Activated T-cell treated with anti-CD3 and anti-CD28 coated beads, Interleukin-2, amount 50 U/mL, for 1 hour (primary cell): ENCODE measurements around the gene SP6.
A peak's percentile ranks its signal among the peaks of the same experiment; 100 is the strongest.

Experiments used
- DNase-seq: peaks from one replicate; pipeline ENCODE4 v3.0.0-alpha.2; 2020

SP6 gene

DNA sequence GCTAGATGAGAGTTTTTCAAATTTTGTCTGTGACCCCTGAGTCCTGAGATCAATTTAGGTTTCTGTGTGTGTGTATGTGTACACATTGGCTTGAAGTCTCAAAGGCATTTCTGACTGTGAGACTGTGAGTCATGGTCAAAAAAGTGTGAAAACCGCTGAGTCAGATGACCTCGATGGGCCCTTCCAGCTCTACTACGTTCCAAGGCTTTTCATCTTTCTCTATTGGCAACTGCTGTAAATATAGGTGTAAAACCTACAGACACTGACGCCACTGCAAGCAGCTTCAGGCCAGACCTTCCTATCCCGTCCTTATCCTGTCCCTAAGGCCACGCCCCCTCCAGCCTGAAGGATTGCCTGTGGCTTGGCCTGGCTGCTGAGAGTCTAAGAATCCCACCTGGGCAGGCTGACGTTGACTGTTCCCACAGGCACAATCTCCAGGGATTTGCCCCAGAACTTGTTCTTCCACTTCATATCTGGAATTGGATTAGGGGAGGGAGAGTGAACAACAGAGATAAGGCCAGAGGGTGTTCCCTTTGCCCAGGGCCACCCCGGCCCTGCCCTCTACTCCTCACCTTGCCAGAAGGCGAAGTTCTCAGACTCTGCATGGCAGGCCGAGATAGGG, 40.7 kb downstream of the SP6 start:
- DNase-seq: no peak

DNA sequence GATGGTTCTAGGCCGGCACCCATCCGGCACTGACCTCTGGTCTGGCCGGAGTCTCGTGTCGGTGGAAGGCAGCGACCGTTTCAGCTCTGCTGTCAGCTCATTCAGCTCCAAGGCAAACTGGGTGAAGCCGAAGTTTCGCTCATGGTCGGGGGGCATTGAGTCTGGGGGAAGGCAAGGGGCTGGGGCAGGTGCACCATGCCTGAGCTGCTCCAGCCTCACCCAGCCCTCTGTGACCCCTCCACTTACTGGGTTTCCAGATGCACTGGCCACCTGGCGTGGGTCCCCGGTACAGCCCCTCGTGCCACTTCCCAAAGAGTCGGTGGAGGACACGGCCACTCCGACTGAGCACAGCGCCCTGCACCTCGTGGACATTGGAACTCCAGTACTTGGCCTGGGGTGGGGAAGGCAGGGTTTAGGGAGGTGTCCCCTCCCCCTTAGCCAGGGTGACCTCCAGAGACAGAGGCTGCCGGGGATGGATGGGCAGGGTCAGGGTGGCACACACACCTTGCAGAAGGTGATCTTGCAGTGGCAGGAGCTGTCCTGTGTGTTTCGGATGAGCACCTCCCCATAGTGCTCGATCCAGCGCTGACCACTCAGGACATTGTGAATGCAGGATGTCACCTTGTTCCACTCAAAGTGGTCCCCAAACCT, 42.0 kb downstream of the SP6 start:
- DNase-seq: no peak

DNA sequence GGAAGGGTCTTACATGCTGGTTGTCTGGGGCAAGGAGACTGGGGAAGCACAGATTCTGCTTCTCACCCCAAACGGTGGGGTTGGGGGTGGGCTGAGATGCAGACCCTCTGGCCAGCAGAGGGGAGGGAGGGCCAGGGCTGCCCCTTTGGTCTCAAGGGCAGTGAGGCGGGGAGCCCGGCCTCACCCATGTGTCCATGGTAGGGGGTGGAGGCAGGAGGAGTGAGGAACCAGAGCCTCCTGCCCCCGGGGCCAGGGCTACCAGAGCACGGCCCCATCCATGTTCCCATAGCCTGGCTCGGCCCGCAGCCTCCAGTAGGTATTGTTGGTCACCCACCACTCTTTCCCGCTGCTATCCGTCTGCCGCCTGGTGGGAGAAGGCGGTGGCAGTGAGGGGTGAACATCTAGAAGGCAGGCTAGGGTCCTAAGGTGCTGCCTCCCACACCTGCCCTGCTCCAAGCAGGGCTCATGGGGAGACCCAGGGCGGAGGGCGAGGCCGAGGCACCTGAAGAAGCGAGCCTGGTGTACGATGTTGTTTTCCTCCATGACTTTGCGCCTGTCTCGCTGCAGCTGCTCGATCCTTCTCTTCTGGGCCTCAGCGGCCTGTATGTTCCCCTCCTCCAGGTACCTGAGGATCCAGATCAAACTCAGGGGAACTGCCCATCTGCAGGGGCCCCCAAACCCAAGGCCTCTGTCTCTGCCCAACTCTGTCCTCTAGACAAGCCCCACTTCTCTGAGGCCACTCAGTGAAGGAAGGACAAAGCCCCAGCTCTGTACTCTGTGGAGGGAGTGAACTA, 42.7 kb downstream of the SP6 start:
- DNase-seq: no peak

DNA sequence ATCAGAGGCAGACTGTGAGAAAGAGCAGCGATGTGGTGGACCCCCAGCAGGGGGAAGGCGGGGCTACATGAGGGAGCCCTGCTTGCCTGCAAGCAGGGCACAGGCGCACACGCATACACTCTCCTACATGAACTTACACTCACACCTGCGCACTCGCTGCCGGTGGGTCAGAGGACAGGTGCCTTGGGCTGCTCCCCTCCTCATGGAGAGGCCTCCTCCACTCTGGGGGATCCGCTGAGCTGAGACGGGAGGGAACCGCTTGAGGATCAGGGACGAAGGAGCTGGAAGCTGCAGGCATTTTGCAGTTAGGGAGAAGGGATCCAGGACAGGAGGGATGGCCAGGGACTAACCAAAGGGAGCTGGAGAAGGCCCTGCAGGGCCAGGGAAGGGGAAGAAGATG, 43.5 kb downstream of the SP6 start:
- DNase-seq: no peak

DNA sequence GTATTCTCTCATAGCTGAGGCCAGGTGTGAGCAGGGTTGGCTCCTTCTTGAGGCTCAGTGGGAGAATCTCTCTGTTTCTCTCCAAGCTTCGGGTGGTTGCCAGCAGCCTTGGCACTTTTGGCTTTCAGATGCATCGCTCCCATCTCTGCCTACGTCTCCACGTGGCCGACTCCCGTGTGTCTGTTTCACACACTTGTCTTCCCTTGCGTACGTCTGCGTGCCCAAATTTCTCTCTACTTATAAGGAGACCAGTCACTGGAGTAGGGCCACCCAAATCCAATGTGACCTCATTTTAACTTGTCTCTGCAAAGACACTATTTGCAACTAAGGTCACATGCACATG, 44.1 kb downstream of the SP6 start:
- DNase-seq: no peak

DNA sequence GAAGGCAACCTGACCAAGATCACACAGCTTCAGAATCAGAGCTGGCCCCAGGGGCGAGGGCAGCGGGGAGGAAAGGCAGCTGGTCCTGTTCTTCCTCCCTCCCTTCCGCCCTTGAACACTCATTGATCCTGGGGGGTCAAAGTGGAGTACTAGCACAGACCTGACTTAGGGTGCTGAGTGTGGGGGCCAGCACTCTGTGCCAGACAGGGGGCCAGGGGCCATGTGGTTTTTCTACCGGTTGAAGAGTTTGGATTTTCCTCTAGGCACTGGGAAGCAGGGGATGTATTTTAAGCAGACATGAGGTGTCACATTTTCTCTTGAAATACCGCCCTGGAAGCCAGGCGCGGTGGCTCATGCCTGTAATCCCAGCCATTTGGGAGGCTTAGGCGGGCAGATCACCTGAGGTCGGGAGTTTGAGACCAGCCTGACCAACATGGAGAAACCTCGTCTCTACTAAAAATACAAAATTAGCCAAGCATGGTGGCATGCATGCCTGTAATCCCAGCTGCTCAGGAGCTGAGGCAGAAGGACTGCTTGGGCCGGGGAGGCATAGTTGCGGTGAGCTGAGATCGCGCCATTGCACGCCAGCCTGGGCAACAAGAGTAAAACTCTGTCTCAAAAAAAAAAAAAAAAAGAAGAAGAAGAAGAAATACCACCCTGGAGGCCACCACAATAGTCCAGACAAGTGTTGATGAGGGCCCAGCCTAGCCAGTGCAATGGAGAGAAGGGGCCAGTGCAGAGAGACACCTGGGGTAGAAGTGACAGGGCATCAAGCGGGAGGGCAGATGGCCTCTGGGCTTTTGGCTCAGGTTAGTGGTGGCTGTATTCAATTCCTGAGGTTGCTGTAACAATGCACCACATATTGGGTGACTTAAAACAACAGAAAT, 44.7 kb downstream of the SP6 start:
- DNase-seq: no peak

DNA sequence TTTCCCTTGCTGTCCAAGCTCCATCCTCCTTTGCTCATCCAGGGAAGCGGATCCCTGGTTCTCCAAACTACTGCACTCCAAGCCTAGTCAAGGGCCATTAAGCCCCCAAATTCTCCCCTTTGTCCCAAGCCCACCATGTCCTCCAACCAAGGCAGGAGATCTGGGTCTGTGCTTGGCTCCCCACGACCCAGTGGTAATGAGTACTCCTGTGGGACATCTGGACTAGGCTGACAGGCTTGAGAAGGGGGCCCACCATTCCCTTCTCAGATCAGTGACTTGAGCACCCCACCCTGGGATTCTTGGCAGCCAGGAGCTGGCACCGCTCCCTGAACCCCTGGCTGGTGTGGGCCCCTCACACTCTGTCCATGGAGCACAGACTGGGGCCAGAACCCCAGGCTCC, 46.5 kb downstream of the SP6 start:
- DNase-seq: no peak

DNA sequence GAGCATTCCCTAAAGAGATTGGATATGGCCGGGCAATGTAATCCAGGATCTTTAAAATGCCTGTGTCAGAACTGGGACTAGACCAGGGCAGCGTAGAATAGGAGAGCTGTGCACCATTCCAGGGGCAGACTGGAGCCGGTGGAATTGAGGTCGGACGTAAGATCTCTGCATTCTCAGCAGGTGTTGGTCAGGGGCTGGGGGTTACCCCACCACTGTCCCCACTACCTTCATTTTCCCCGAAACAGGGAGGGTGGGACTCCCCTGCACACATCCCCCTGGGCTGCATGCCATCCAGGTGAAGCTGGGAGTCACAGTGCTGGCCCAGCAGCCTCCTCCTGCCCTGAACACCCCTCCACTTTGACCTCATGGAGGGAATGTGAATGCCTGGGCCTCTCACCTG, 47.2 kb downstream of the SP6 start:
- DNase-seq: no peak

DNA sequence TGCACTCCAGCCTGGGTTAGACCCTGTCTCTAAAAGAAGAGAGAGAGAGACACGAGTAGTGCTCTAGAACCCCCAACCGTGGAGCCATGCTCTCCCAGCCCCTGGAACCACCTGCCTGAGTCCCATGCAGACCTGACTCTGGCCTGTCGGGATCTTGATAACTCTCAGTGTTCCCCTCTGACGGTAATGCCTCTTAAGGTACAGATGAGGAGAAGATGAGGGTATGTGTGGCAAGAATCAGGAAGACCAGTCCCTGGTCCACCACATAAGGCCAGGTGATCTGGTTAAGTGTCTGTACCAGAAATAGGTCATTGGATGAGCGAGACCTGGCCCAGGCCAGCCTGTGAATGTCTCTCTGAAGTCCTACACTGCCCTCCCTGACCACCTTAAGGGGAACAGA, 47.8 kb downstream of the SP6 start:
- DNase-seq: no peak

DNA sequence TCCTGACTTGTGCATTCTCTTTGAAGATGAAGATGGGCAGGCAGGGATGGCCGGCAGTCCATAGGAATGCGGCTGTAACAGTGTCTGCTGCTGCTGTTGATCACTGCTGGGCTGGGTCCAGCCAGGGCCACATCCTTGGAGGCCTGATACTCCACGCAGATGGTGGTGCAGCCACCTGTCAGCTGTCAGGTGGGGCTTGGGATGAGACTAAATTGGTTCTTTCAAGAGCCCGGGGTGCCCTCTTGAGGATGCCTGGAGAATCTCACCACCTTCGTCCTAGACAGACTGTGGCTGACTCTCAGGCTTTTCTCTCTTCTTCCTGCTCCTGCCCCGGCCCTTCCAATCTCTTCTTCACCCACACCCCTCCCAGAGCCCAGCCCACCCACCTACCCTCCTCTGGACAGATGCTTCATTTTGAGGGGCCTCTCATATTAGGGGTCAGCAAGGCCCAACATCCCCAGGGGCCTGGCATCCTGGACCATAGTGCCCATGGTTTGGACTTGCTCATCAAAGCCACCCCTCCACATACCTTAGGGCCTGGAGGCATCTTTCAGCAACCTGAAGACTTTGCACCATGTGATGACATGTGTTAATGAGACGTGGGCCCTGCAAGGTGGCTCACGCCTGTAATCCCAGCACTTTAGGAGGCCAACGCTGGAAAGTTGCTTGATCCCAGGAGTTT, 48.5 kb downstream of the SP6 start:
- peak; percentile 58 for DNase-seq

DNA sequence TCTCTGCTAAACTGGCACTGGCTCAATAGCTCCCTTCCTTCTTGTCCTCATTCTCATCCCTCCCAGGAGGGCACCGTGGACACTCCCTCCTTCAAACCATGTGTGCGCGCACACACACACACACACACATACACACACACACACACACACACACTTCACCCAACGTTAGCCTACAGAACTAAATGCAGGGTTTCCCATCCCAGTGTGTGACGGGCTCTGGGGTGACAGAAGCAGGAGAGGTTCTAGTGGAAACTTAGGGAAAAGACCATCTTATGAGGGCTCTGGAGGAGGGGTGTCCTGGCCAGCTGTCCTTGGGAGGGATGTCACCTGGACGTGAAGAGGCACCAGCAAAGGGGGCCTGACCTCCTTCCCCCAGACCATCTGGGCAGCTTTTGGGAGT, 49.1 kb downstream of the SP6 start:
- no peak for DNase-seq

DNA sequence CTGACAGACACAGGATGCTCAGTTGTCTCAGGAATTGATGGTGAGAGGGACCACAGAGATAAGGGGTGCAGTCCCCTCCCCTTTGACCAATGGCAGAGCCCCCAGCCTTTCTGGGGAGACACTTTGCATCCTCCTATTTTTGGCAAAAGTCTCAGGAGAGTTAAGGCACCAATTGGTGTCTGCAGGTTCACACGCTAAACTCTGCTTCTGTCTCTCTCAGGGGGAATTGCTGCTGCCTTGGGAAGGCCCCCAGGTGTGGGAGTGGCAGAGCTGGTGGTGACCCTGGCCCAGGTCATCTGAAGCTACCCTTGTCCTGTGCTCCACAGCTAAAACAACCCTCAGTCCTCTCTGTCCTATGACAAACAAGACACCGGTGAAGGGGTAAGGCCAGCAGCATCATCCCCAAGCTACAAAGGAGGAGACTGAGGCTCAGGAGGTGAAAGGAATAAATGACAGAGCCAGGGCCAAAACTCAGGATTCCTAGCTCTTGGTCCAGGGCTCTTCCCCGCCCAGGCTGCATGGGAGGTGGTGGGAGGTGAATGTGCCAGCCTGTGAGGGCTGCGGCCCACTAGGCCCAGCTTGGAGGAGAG, 49.7 kb downstream of the SP6 start:
- no peak for DNase-seq

DNA sequence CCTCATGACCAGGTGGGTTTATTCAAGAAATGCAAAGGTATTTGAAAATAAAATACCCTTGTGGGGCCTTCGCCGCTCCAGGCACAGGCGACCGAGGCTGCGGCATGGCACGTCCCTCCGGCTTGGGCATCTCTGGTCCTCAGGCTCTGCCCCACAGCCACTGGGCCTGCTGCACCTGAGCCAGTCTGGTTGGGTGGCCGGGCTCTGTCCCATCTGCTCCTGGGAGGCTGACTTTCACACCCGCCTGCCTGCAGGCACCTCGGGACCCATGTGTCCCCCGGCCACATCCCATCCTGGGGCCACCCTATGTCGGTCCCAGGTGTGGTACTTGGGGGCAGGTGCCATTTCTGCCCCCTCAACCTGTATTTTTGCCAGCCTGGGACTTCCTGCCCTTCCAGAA, 50.3 kb downstream of the SP6 start:
- DNase-seq: no peak

DNA sequence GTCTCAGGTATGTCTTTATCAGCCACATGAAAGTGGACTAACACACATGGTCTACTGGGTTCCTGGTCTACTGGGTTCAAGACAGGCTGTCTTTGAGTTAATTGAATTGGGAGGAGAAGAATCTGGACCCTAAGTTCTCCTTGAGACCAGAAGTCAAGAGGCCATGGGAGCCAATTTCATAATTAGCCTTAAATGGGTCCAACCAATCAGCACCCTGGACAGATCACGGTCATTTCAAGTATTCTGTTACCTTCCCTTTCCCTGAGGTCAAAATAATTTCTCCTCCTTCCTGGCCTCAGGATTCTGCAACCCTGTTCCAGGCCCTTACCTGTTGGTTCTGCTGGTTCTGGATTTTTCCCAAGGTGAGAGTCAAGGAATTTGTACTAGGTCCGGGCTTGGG, 53.2 kb downstream of the SP6 start:
- DNase-seq: no peak
